HepG2 (cell line): Measurements from ENCODE around the gene FBF1. TPM values are rescaled to one million over a fixed set of nuclear protein-coding genes. Genes with fewer than 3 reads are reported as not detected.

Source experiments
- DNMT1 ChIP-seq: sonication (generic); formaldehyde crosslinking; IDR thresholded peaks from 2 replicates; pipeline ENCODE4 v1.5.1; 2020; ENCODE audit warnings: mild to moderate bottlenecking, missing genetic modification reagents
- ESRRA ChIP-seq: sonication (generic); formaldehyde crosslinking; IDR thresholded peaks from 2 replicates; pipeline ENCODE4 v1.5.1; 2020; ENCODE audit warnings: mild to moderate bottlenecking, low read depth, missing genetic modification reagents
- FOXC1 ChIP-seq: sonication (generic); formaldehyde crosslinking; IDR thresholded peaks from 2 replicates; pipeline ENCODE4 v1.8.0; 2022; ENCODE audit warnings: mild to moderate bottlenecking, missing genetic modification reagents, borderline replicate concordance
- HDAC2 ChIP-seq: sonication (generic); formaldehyde crosslinking; IDR thresholded peaks from 2 replicates; pipeline ENCODE4 v1.4.0; 2020; ENCODE audit warnings: missing genetic modification reagents
- MAF1 ChIP-seq: sonication (generic); formaldehyde crosslinking; IDR thresholded peaks from 2 replicates; pipeline ENCODE4 v1.5.0; 2020; ENCODE audit warnings: missing genetic modification reagents, borderline replicate concordance
- MEIS2 ChIP-seq: sonication (generic); formaldehyde crosslinking; IDR thresholded peaks from 2 replicates; pipeline ENCODE4 v1.9.0; 2021; ENCODE audit warnings: mild to moderate bottlenecking, missing genetic modification reagents
- RXRB ChIP-seq: IDR thresholded peaks from 2 replicates; pipeline ENCODE4 v1.6.1; 2016; ENCODE audit warnings: borderline replicate concordance, missing genetic modification reagents, missing compliant biosample characterization
- TBX3 ChIP-seq: fragments of 450-650 bp; IDR thresholded peaks from 2 replicates; pipeline ENCODE4 v1.6.1; 2017; ENCODE audit warnings: antibody characterized with exemption, mild to moderate bottlenecking, inconsistent platforms, borderline replicate concordance
- ZBTB3 ChIP-seq: sonication (generic); formaldehyde crosslinking; IDR thresholded peaks from 2 replicates; pipeline ENCODE4 v1.4.0; 2020; ENCODE audit warnings: low read depth, mild to moderate bottlenecking, moderate library complexity, missing genetic modification reagents, borderline replicate concordance
- ZFP36L2 ChIP-seq: sonication (generic); formaldehyde crosslinking; IDR thresholded peaks from 2 replicates; pipeline ENCODE4 v1.4.0; 2020; ENCODE audit warnings: missing genetic modification reagents
- ZFX ChIP-seq: sonication (generic); formaldehyde crosslinking; IDR thresholded peaks from 2 replicates; pipeline ENCODE4 v1.4.0; 2020; ENCODE audit warnings: mild to moderate bottlenecking, low read depth, missing genetic modification reagents, moderate library complexity
- ZKSCAN1 ChIP-seq: fragments of 150-350 bp; IDR thresholded peaks from 2 replicates; pipeline ENCODE4 v1.6.1; 2014; ENCODE audit warnings: low read length
- ZNF12 ChIP-seq: sonication (generic); formaldehyde crosslinking; IDR thresholded peaks from 2 replicates; pipeline ENCODE4 v1.5.0; 2020; ENCODE audit warnings: missing genetic modification reagents
- ZNF451 ChIP-seq: sonication (generic); formaldehyde crosslinking; IDR thresholded peaks from 2 replicates; pipeline ENCODE4 v1.5.0; 2020; ENCODE audit warnings: mild to moderate bottlenecking, missing genetic modification reagents
- polyA plus RNA-seq, 8 experiments: library from polyadenylated mRNA; depleted of rRNA in 3 of 8; stranded (reverse) in 7 of 8; unstranded in 1 of 8; fragments of >200 nt; fragmentation: Illumina TruSeq in 4 of 8; extraction: Trizol in 4 of 8; gene quantifications; 2 replicates each; pipeline versions ENCODE4 v1.2.1 to v1.2.3, GENCODE V29; 2011 to 2016; ENCODE audit warnings: low read depth in 4 of 8, missing spikeins in 1 of 8, mixed read lengths in 1 of 8; ENCODE audit not compliant: insufficient read depth in 1 of 8
- total RNA-seq, 5 experiments: library from RNA; depleted of rRNA; stranded (reverse); fragments of >200 nt; fragmentation: Illumina TruSeq; extraction: Trizol; gene quantifications; 2 replicates each; pipeline ENCODE4 v1.2.3, GENCODE V29; 2016; ENCODE audit warnings: low read depth in 1 of 5
- TF ChIP-seq, protein P1 (sequence below): sonication (generic); formaldehyde crosslinking; IDR thresholded peaks from 2 replicates; pipeline ENCODE4 v1.9.0; 2021; ENCODE audit warnings: mild to moderate bottlenecking, missing genetic modification reagents
- TF ChIP-seq, protein P2 (sequence below): sonication (generic); formaldehyde crosslinking; IDR thresholded peaks from 2 replicates; pipeline ENCODE4 v1.4.0; 2020; ENCODE audit warnings: missing genetic modification reagents
- TF ChIP-seq, protein P3 (sequence below): IDR thresholded peaks from 2 replicates; pipeline ENCODE4 v1.6.1; 2016; ENCODE audit warnings: missing genetic modification reagents, missing compliant biosample characterization

The FBF1 gene
- total and polyA plus RNA-seq, 2 of the 13 experiments (the other 11 are each of a cell fraction or from before 2014, with no cell fraction given), result 2.4 to 8.1 TPM

DNA sequence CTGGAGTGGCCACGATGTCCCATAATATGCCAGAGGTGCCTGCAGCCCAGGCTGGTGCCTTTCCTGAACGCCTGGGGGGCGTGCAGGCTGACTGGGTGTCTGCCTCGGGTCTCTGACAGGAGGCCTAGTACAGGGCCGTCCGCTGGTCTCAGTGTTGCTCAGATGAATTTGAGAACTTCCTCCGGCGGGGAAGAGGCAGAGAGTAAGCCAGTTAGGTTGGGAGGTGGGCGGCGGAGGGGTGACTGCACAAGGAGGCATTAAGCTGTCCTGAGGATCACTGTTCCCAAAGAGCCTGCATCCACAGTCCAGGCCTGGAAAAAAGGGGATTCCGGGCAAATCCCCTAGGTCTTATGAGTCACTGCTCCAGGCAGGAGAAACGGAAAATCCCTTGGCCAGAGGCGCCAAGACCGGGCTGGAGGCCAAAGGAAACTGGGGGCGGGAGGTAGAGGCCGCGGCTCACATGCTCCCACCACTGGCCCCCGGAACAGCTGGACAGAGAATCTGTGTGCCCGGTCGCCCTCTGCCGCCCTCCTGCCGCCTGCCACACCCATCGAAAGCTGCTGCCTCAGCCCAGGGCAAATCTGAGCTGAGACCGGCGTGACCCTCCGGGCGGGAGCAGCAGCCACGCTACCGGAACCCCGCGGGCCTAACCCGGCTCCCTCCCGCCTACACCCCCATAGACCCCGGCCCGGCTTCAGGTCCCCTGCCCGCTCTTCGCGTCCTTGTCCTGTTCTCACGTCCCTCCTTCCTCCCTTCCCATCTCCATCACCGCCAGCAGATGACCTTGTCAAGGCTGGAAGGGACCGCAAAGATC lies 63.7 kb downstream of the FBF1 start (continued):
- TF ChIP-seq MEIS2 (CRISPR knock-in tag) (peak; percentile 21; the same call in 1 of the 2 replicates), ZFX (CRISPR knock-in tag) (peak; percentile 72), ZBTB3 (CRISPR knock-in tag) (0 out of 2 replicates have a peak, but pooled peaks have one; percentile 3), ZNF12 (CRISPR knock-in tag) (no peak), ZKSCAN1 (no peak; the same call in 1 of the 2 replicates), ZFP36L2 (CRISPR knock-in tag) (no peak), FOXC1 (peak; percentile 12; the same call in 1 of the 2 replicates), RXRB (CRISPR knock-in tag) (0 out of 2 replicates have a peak, but pooled peaks have one; percentile 18), HDAC2 (CRISPR knock-in tag) (peak; percentile 17), TBX3 (peak; percentile 40; the same call in 1 of the 2 replicates), ESRRA (CRISPR knock-in tag) (no peak; the same call in 1 of the 2 replicates), MAF1 (CRISPR knock-in tag) (no peak), ZNF451 (CRISPR knock-in tag) (no peak), DNMT1 (CRISPR knock-in tag) (0 out of 2 replicates have a peak, but pooled peaks have one; percentile 3)
- TF ChIP-seq, protein P1, sequence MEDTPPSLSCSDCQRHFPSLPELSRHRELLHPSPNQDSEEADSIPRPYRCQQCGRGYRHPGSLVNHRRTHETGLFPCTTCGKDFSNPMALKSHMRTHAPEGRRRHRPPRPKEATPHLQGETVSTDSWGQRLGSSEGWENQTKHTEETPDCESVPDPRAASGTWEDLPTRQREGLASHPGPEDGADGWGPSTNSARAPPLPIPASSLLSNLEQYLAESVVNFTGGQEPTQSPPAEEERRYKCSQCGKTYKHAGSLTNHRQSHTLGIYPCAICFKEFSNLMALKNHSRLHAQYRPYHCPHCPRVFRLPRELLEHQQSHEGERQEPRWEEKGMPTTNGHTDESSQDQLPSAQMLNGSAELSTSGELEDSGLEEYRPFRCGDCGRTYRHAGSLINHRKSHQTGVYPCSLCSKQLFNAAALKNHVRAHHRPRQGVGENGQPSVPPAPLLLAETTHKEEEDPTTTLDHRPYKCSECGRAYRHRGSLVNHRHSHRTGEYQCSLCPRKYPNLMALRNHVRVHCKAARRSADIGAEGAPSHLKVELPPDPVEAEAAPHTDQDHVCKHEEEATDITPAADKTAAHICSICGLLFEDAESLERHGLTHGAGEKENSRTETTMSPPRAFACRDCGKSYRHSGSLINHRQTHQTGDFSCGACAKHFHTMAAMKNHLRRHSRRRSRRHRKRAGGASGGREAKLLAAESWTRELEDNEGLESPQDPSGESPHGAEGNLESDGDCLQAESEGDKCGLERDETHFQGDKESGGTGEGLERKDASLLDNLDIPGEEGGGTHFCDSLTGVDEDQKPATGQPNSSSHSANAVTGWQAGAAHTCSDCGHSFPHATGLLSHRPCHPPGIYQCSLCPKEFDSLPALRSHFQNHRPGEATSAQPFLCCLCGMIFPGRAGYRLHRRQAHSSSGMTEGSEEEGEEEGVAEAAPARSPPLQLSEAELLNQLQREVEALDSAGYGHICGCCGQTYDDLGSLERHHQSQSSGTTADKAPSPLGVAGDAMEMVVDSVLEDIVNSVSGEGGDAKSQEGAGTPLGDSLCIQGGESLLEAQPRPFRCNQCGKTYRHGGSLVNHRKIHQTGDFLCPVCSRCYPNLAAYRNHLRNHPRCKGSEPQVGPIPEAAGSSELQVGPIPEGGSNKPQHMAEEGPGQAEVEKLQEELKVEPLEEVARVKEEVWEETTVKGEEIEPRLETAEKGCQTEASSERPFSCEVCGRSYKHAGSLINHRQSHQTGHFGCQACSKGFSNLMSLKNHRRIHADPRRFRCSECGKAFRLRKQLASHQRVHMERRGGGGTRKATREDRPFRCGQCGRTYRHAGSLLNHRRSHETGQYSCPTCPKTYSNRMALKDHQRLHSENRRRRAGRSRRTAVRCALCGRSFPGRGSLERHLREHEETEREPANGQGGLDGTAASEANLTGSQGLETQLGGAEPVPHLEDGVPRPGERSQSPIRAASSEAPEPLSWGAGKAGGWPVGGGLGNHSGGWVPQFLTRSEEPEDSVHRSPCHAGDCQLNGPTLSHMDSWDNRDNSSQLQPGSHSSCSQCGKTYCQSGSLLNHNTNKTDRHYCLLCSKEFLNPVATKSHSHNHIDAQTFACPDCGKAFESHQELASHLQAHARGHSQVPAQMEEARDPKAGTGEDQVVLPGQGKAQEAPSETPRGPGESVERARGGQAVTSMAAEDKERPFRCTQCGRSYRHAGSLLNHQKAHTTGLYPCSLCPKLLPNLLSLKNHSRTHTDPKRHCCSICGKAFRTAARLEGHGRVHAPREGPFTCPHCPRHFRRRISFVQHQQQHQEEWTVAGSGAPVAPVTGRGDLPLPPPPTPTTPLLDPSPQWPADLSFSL (CRISPR knock-in tag), result no peak
- TF ChIP-seq, protein P2, sequence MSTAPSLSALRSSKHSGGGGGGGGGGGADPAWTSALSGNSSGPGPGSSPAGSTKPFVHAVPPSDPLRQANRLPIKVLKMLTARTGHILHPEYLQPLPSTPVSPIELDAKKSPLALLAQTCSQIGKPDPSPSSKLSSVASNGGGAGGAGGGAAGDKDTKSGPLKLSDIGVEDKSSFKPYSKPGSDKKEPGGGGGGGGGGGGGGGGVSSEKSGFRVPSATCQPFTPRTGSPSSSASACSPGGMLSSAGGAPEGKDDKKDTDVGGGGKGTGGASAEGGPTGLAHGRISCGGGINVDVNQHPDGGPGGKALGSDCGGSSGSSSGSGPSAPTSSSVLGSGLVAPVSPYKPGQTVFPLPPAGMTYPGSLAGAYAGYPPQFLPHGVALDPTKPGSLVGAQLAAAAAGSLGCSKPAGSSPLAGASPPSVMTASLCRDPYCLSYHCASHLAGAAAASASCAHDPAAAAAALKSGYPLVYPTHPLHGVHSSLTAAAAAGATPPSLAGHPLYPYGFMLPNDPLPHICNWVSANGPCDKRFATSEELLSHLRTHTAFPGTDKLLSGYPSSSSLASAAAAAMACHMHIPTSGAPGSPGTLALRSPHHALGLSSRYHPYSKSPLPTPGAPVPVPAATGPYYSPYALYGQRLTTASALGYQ, result no peak
- TF ChIP-seq, protein P3, sequence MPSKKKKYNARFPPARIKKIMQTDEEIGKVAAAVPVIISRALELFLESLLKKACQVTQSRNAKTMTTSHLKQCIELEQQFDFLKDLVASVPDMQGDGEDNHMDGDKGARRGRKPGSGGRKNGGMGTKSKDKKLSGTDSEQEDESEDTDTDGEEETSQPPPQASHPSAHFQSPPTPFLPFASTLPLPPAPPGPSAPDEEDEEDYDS (CRISPR knock-in tag), result 0 out of 2 replicates have a peak, but pooled peaks have one; percentile 3
